ENCODE measurements around the gene TOMM20L. TPM values are rescaled to one million over a fixed set of nuclear protein-coding genes. Genes with fewer than 3 reads are reported as not detected.

The TOMM20L gene
- total and polyA plus RNA-seq, 2 of the 13 experiments (the other 11 are each of a cell fraction or from before 2014, with no cell fraction given), result 0.46 TPM; not detected in 1

DNA sequence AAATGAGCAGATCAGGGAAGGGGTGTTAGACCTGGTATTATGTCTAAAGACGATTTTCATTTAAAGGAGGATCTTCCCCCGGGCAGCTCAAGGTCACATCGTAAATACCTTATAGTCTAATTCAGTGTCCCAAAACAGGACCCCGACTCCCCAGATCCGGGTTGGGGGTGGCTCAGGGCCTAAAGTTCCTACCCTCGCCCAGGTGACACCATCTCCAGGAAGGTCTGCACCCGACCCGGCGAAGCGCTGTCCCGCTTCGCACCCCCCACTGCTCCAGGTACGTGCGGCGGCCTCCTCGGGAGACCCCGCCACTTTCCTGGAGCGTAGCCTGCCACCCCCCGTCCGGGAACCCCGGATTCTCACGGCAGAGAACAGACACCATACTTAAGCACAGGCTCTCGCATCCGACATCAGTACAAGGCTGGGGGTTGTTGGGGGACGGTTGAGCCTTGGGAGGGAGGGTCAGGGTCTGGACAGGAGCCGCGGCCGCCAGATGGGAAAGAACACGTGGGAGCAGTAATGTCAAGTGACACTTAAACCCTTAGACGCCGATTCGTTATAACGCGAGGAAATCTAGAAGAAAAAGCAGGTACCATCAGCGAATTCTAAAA, 31.0 kb downstream of the TOMM20L start (continued):
- no peak for TF ChIP-seq ZNF567 (CRISPR knock-in tag; IDR thresholded peaks at IDR 0.05; ENCODE audit: borderline replicate concordance)
- TF ChIP-seq NR1H2 (CRISPR knock-in tag; IDR thresholded peaks at IDR 0.05; ENCODE audit: borderline replicate concordance, low read depth), result no peak
- TF ChIP-seq, protein P1, sequence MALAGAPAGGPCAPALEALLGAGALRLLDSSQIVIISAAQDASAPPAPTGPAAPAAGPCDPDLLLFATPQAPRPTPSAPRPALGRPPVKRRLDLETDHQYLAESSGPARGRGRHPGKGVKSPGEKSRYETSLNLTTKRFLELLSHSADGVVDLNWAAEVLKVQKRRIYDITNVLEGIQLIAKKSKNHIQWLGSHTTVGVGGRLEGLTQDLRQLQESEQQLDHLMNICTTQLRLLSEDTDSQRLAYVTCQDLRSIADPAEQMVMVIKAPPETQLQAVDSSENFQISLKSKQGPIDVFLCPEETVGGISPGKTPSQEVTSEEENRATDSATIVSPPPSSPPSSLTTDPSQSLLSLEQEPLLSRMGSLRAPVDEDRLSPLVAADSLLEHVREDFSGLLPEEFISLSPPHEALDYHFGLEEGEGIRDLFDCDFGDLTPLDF (CRISPR knock-in tag; IDR thresholded peaks at IDR 0.05), result 0 out of 2 replicates have a peak, but pooled peaks have one; percentile 14
- no peak for TF ChIP-seq TBP (CRISPR knock-in tag; IDR thresholded peaks at IDR 0.05)
- TF ChIP-seq, protein P2, sequence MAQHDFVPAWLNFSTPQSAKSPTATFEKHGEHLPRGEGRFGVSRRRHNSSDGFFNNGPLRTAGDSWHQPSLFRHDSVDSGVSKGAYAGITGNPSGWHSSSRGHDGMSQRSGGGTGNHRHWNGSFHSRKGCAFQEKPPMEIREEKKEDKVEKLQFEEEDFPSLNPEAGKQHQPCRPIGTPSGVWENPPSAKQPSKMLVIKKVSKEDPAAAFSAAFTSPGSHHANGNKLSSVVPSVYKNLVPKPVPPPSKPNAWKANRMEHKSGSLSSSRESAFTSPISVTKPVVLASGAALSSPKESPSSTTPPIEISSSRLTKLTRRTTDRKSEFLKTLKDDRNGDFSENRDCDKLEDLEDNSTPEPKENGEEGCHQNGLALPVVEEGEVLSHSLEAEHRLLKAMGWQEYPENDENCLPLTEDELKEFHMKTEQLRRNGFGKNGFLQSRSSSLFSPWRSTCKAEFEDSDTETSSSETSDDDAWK (CRISPR knock-in tag; IDR thresholded peaks at IDR 0.05), result no peak
- TF ChIP-seq ZNF3 (CRISPR knock-in tag; IDR thresholded peaks at IDR 0.05), result no peak
- TF ChIP-seq, protein P3, sequence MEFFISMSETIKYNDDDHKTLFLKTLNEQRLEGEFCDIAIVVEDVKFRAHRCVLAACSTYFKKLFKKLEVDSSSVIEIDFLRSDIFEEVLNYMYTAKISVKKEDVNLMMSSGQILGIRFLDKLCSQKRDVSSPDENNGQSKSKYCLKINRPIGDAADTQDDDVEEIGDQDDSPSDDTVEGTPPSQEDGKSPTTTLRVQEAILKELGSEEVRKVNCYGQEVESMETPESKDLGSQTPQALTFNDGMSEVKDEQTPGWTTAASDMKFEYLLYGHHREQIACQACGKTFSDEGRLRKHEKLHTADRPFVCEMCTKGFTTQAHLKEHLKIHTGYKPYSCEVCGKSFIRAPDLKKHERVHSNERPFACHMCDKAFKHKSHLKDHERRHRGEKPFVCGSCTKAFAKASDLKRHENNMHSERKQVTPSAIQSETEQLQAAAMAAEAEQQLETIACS (CRISPR knock-in tag; IDR thresholded peaks at IDR 0.05), result no peak; the same call in 1 of the 2 replicates
- no peak for TF ChIP-seq PAX8 (CRISPR knock-in tag; IDR thresholded peaks at IDR 0.05; ENCODE audit: borderline replicate concordance)
- no peak for TF ChIP-seq MZF1 (CRISPR knock-in tag; IDR thresholded peaks at IDR 0.05; ENCODE audit: borderline replicate concordance)
- TF ChIP-seq REPIN1 (CRISPR knock-in tag; IDR thresholded peaks at IDR 0.05; ENCODE audit: borderline replicate concordance, low read depth), result peak; percentile 20; the same call in 1 of the 2 replicates
- TF ChIP-seq, protein P4, sequence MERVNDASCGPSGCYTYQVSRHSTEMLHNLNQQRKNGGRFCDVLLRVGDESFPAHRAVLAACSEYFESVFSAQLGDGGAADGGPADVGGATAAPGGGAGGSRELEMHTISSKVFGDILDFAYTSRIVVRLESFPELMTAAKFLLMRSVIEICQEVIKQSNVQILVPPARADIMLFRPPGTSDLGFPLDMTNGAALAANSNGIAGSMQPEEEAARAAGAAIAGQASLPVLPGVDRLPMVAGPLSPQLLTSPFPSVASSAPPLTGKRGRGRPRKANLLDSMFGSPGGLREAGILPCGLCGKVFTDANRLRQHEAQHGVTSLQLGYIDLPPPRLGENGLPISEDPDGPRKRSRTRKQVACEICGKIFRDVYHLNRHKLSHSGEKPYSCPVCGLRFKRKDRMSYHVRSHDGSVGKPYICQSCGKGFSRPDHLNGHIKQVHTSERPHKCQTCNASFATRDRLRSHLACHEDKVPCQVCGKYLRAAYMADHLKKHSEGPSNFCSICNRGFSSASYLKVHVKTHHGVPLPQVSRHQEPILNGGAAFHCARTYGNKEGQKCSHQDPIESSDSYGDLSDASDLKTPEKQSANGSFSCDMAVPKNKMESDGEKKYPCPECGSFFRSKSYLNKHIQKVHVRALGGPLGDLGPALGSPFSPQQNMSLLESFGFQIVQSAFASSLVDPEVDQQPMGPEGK (CRISPR knock-in tag; IDR thresholded peaks at IDR 0.05), result peak; percentile 47; the same call in 1 of the 2 replicates
- TF ChIP-seq MIER2 (CRISPR knock-in tag; IDR thresholded peaks at IDR 0.05), result no peak
- peak; percentile 88 for TF ChIP-seq ZFX (CRISPR knock-in tag; IDR thresholded peaks at IDR 0.05; ENCODE audit: low read depth)
- TF ChIP-seq ZNF878 (CRISPR knock-in tag; IDR thresholded peaks at IDR 0.05), result no peak
- TF ChIP-seq HNF4G (IDR thresholded peaks at IDR 0.05; ENCODE audit: borderline replicate concordance, low read depth, low read length), result no peak
- no peak for TF ChIP-seq HNF4G (CRISPR knock-in tag; IDR thresholded peaks at IDR 0.05; ENCODE audit: borderline replicate concordance, low read depth)
- peak; percentile 26; the same call in 1 of the 2 replicates for TF ChIP-seq ZNF232 (CRISPR knock-in tag; IDR thresholded peaks at IDR 0.05; ENCODE audit: borderline replicate concordance)
- no peak for TF ChIP-seq KAT2B (IDR thresholded peaks at IDR 0.05; ENCODE audit: borderline replicate concordance, low read depth, low read length)
- TF ChIP-seq ZKSCAN8 (CRISPR knock-in tag; IDR thresholded peaks at IDR 0.05; ENCODE audit: borderline replicate concordance), result no peak
- no peak for TF ChIP-seq SMARCC2 (IDR thresholded peaks at IDR 0.05)
- TF ChIP-seq ZNF180 (CRISPR knock-in tag; IDR thresholded peaks at IDR 0.05; ENCODE audit: borderline replicate concordance, low read depth), result no peak
- 0 out of 2 replicates have a peak, but pooled peaks have one; percentile 34 for TF ChIP-seq ATF7-NPFF (CRISPR knock-in tag; IDR thresholded peaks at IDR 0.05; ENCODE audit: low read depth)
- TF ChIP-seq KAT7 (CRISPR knock-in tag; IDR thresholded peaks at IDR 0.05; ENCODE audit: borderline replicate concordance), result no peak
- no peak for TF ChIP-seq SOX13 (IDR thresholded peaks at IDR 0.05)
- no peak for TF ChIP-seq SOX13 (CRISPR knock-in tag; conservative IDR thresholded peaks at IDR 0.05 in 1 of 2, IDR thresholded peaks at IDR 0.05 in 1 of 2)

Data from HepG2 (cell line).